ENCODE data around the gene DHX16. TPM values are rescaled to one million over a fixed set of nuclear protein-coding genes. Genes with fewer than 3 reads are reported as not detected.
"Not testable (repeated sequence)": the region's sequence is repeated elsewhere in the genome, so short reads cannot be mapped to it uniquely, and the experiment has no call there.

DHX16 gene
- total RNA-seq (51.1 and 58.3 TPM in 2 replicates), polyA plus RNA-seq (69.7 and 71.7 TPM in 2 replicates), polyA minus RNA-seq (30.2 and 30.8 TPM in 2 replicates)
- 35.8 TPM for total RNA-seq (2013)

GRCh38 chr6:30672445-30673253 lies at the start of gene DHX16:
TSS of gene DHX16 (minus strand) at chr6:30673006. CDS start at chr6:30672841, 165 bp downstream.
- Histone ChIP-seq H3K27ac (ENCODE audit: low read length in 2 of 2) (peak within 1 kb of the TSS; percentile 54 to 75), H4K20me1 (ENCODE audit: control insufficient read depth, insufficient read depth, low read length, poor library complexity, severe bottlenecking) (peaks cover 30% of the 10 kb centered on the region), H2AFZ (ENCODE audit: insufficient read depth, low read depth, low read length, poor library complexity, severe bottlenecking) (peak within 1 kb of the TSS; percentile 82), H3K4me3 (ENCODE audit: control extremely low read depth in 1 of 5, extremely low read depth in 1 of 5, insufficient read depth in 1 of 5, low read depth in 2 of 5, low read length in 4 of 5) (peak within 1 kb of the TSS; percentile 85 to 100 (median 98)), H3K4me2 (replicated peaks; ENCODE audit: low read depth, low read length, poor library complexity, severe bottlenecking) (peak within 1 kb of the TSS; percentile 84), H3K9ac (ENCODE audit: low read length) (peak within 1 kb of the TSS; percentile 87), H3K79me2 (ENCODE audit: control insufficient read depth, insufficient read depth, low read length) (peaks cover 29% of the 10 kb centered on the region), H3K27me3 (replicated peaks in 1 of 4; ENCODE audit: control extremely low read depth in 1 of 4, control insufficient read depth in 3 of 4, insufficient read depth in 4 of 4, low read length in 3 of 4) (no peaks in the 10 kb centered on the region), H3K36me3 (replicated peaks in 1 of 2; ENCODE audit: control extremely low read depth in 1 of 2, control insufficient read depth in 1 of 2, extremely low read depth in 1 of 2, insufficient read depth in 2 of 2, low read length in 1 of 2) (peaks cover 4 to 39% of the 10 kb centered on the region in 2 experiments), H3K9me3 (ENCODE audit: control extremely low read depth in 1 of 3, control insufficient read depth in 2 of 3, insufficient read depth in 1 of 3, low read length in 2 of 3) (no peaks in the 10 kb centered on the region), H3K4me1 (ENCODE audit: control insufficient read depth in 2 of 2, insufficient read depth in 2 of 2, low read length in 2 of 2) (peaks cover 10 to 19% of the 10 kb centered on the region in 2 donors)
- DNase-seq (peak; percentile 97), ATAC-seq (ENCODE audit: low read depth) (peak; percentile 88)
- peak within 1 kb of the TSS; percentile 84 for H3K4me3 Mint-ChIP-seq
- under 1% methylated on average over 52 of the region's 57 CpGs for WGBS (ENCODE audit: insufficient coverage)
- H3K4me1 Mint-ChIP-seq = peaks cover 29% of the 10 kb centered on the region
- POLR2A ChIA-PET = interaction anchor here (0.7 to 3.4 kb wide), 9 partner anchors 9 to 622 kb away, joined by 3 to 22 read pairs (median 4); partner anchors contain the start of genes MDC1 and VARS2
- H3K9me3 Mint-ChIP-seq (ENCODE audit: insufficient read depth) = no peaks in the 10 kb centered on the region
- no peaks in the 10 kb centered on the region for H3K27me3 Mint-ChIP-seq
- TF ChIP-seq CTCF (IDR thresholded peaks at IDR 0.05) (peak; percentile 79), EZH2 (IDR thresholded peaks at IDR 0.05; ENCODE audit: borderline replicate concordance, insufficient read depth, low read depth, low read length, poor library complexity, severe bottlenecking) (no peak)
- intact Hi-C loops (cut with micrococcal nuclease) = loop anchor here (1.0 to 5.0 kb wide), 10 partner anchors 10 to 190 kb away; partner anchors contain the start of genes ABCF1, ATAT1, C6orf136 and GNL1
- peak within 1 kb of the TSS; percentile 87 for H3K27ac Mint-ChIP-seq
- CTCF ChIA-PET = interaction anchor here (0.6 to 19.8 kb wide), 18 partner anchors 9 to 205 kb away, joined by 3 to 963 read pairs (median 4); partner anchors contain the start of genes ATAT1, IER3, MDC1 and TUBB

- Histone ChIP-seq H3K27ac (ENCODE audit: low read length in 2 of 2) (peak overlapping the region; percentile 64 to 69), H4K20me1 (ENCODE audit: control insufficient read depth, insufficient read depth, low read length, poor library complexity, severe bottlenecking) (peaks cover 44% of the 10 kb centered on the region), H3K79me2 (ENCODE audit: control insufficient read depth, insufficient read depth, low read length) (peaks cover 72% of the 10 kb centered on the region), H3K4me2 (replicated peaks; ENCODE audit: low read depth, low read length, poor library complexity, severe bottlenecking) (peak overlapping the region; percentile 83), H3K4me3 (ENCODE audit: control extremely low read depth in 1 of 5, extremely low read depth in 1 of 5, insufficient read depth in 1 of 5, low read depth in 2 of 5, low read length in 4 of 5) (peak overlapping the region; percentile 0 to 93 (median 72)), H3K9ac (ENCODE audit: low read length) (peak overlapping the region; percentile 71), H3K4me1 (ENCODE audit: control insufficient read depth in 2 of 2, insufficient read depth in 2 of 2, low read length in 2 of 2) (peaks cover 23 to 41% of the 10 kb centered on the region in 2 donors), H3K36me3 (replicated peaks in 1 of 2; ENCODE audit: control extremely low read depth in 1 of 2, control insufficient read depth in 1 of 2, extremely low read depth in 1 of 2, insufficient read depth in 2 of 2, low read length in 1 of 2) (peaks cover 2 to 38% of the 10 kb centered on the region in 2 experiments)
- not testable (repeated sequence) for H3K27me3 ChIP-seq (replicated peaks in 1 of 4; ENCODE audit: control extremely low read depth in 1 of 4, control insufficient read depth in 3 of 4, insufficient read depth in 4 of 4, low read length in 3 of 4); DNase-seq; H3K27me3 Mint-ChIP-seq; ATAC-seq (ENCODE audit: low read depth); H3K9me3 Mint-ChIP-seq (ENCODE audit: insufficient read depth); H2AFZ ChIP-seq (ENCODE audit: insufficient read depth, low read depth, low read length, poor library complexity, severe bottlenecking); H3K9me3 ChIP-seq (ENCODE audit: control extremely low read depth in 1 of 3, control insufficient read depth in 2 of 3, insufficient read depth in 1 of 3, low read length in 2 of 3)
- Mint-ChIP-seq H3K4me3 (peak overlapping the region; percentile 90), H3K4me1 (peaks cover 57% of the 10 kb centered on the region), H3K27ac (peak overlapping the region; percentile 90)
- 10% methylated on average over 10 of the region's 10 CpGs for WGBS (ENCODE audit: insufficient coverage)
- ChIA-PET POLR2A (interaction anchor here (1.0 to 9.8 kb wide), 9 partner anchors 9 to 240 kb away, joined by 3 to 216 read pairs (median 6); partner anchors contain the start of genes FLOT1, MRPS18B and PPP1R10), CTCF (interaction anchor here (0.6 to 22.5 kb wide), 32 partner anchors 9 to 365 kb away, joined by 3 to 963 read pairs (median 5); partner anchors contain the start of genes ABCF1, ATAT1, DHX16 and FLOT1)
- intact Hi-C loops (cut with micrococcal nuclease) = loop anchor here (1.0 kb wide), 3 partner anchors 20 to 75 kb away; partner anchors contain the start of genes C6orf136 and FLOT1
Measured at GRCh38 chr6:30722025-30722279, 49.1 kb upstream of the DHX16 start.
